Measurements from ENCODE around the gene CARD9.

- TF ChIP-seq CTCF (conservative IDR thresholded peaks at IDR 0.05; ENCODE audit: low read depth, low read length), result no peak
- TF ChIP-seq RAD21 (IDR thresholded peaks at IDR 0.05; ENCODE audit: low read length), result no peak
- TF ChIP-seq NFE2L2 (IDR thresholded peaks at IDR 0.05; ENCODE audit: low read depth, low read length), result no peak
- no peak for TF ChIP-seq POLR2A (IDR thresholded peaks at IDR 0.05; ENCODE audit: low read depth, low read length)
- TF ChIP-seq MXI1 (IDR thresholded peaks at IDR 0.05; ENCODE audit: borderline replicate concordance, low read depth, low read length), result no peak
- no peak for TF ChIP-seq ELK1 (IDR thresholded peaks at IDR 0.05; ENCODE audit: borderline replicate concordance, low read depth, low read length)
Measured at GRCh38 chr9:136395345-136396218, 22.1 kb upstream of the CARD9 start.

Measured in IMR-90 (cell line).